Lung (tissue), 12 donors: ENCODE results near the gene SPRR2G. TPM values are rescaled to one million over a fixed set of nuclear protein-coding genes. Genes with fewer than 3 reads are reported as not detected.
"Not testable (repeated sequence)": the region's sequence is repeated elsewhere in the genome, so short reads cannot be mapped to it uniquely, and the experiment has no call there.

Source experiments
- ATAC-seq: fragments of 200-7000 bp; cut with Tn5 transposase; one replicate; pipeline ENCODE4 v1.9.1; 2020; ENCODE audit warnings: moderate number of reproducible peaks; ENCODE audit not compliant: insufficient read depth, low FRiP score
- DNase-seq, 3 donors: peaks; one replicate each; pipeline ENCODE4 v3.0.0-alpha.2; 2013 to 2017
- H3K27ac ChIP-seq, 2 donors: one replicate each; pipeline ENCODE4 v1.5.1; 2013; ENCODE audit warnings: mild to moderate bottlenecking in 2 of 2, moderate library complexity in 2 of 2, control low read depth in 1 of 2, inconsistent platforms in 1 of 2, low read depth in 1 of 2, low read length in 1 of 2
- H3K27me3 ChIP-seq, 3 donors: one replicate each; pipeline ENCODE4 v1.5.1; 2013; ENCODE audit warnings: low read length in 2 of 3; ENCODE audit not compliant: control insufficient read depth in 3 of 3, insufficient read depth in 3 of 3
- H3K36me3 ChIP-seq, 4 donors: one replicate each; pipeline ENCODE4 v1.5.1; 2013; ENCODE audit warnings: low read length in 4 of 4, mild to moderate bottlenecking in 1 of 4, moderate library complexity in 1 of 4; ENCODE audit not compliant: control insufficient read depth in 4 of 4, insufficient read depth in 4 of 4
- H3K4me1 ChIP-seq, 5 donors: one replicate each; pipeline ENCODE4 v1.5.1; 2013; ENCODE audit warnings: low read length in 5 of 5, mild to moderate bottlenecking in 2 of 5, moderate library complexity in 1 of 5; ENCODE audit not compliant: control insufficient read depth in 5 of 5, insufficient read depth in 5 of 5
- H3K4me3 ChIP-seq: one replicate; pipeline ENCODE4 v1.5.1; 2013; ENCODE audit warnings: mild to moderate bottlenecking, control low read depth, moderate library complexity
- H3K9ac ChIP-seq, 2 donors: one replicate each; pipeline ENCODE4 v1.5.1; 2013; ENCODE audit warnings: low read length in 2 of 2, control low read depth in 1 of 2; ENCODE audit not compliant: insufficient read depth in 1 of 2
- H3K9me3 ChIP-seq, 4 donors: one replicate each; pipeline ENCODE4 v1.5.1; 2013; ENCODE audit warnings: low read length in 3 of 4, mild to moderate bottlenecking in 1 of 4, moderate library complexity in 1 of 4; ENCODE audit not compliant: control insufficient read depth in 4 of 4, insufficient read depth in 3 of 4
- CTCF ChIP-seq: IDR thresholded peaks from 2 replicates; pipeline ENCODE4 v1.5.1; 2012; ENCODE audit warnings: mild to moderate bottlenecking; ENCODE audit errors: control extremely low read depth, extremely low read depth
- WGBS, 2 donors: extraction: QIAGEN DNeasy Blood & Tissue Kit; methylation state at CpG; one replicate each; pipeline ENCODE4 v1.1.7; 2013; 5-methylcytosine and 5-hydroxymethylcytosine counted together
- polyA plus RNA-seq, 2 donors: library from polyadenylated mRNA; stranded (reverse); fragments of 200-250 nt; gene quantifications; one replicate each; pipeline ENCODE4 v1.2.1, GENCODE V29; 2013
- total RNA-seq, 2 donors: library from RNA; depleted of rRNA in 1 of 2; stranded (reverse); fragments of >200 nt in 1 of 2; gene quantifications; one replicate each; pipeline ENCODE4 v1.2.1, GENCODE V29; 2014 to 2021
- donor health status: control.
- donor health status: control.
- donor health status: Bipolar disorder and iron deficiency.
- donor health status: healthy.
- donor health status: DM: yes; HTN: yes; CAD: no.

Gene SPRR2G
- total and polyA plus RNA-seq, 4 donors: not detected

- Histone ChIP-seq H3K36me3 (no peaks in the 10 kb centered on the region), H3K4me1 (no peaks in the 10 kb centered on the region), H3K9ac (no peak overlapping the region), H3K27ac (no peak overlapping the region), H3K9me3 (peaks cover 0 to 9% (median 0%) of the 10 kb centered on the region in 4 donors), H3K27me3 (no peaks in the 10 kb centered on the region), H3K4me3 (no peak overlapping the region)
- no peak for TF ChIP-seq CTCF
- ATAC-seq: no peak
- WGBS, 2 donors: 80 to 89% methylated on average over 1 of the region's 1 CpG
- DNase-seq: no peak
These were observed 17.4 kb downstream of the SPRR2G start for GRCh38 chr1:153133267-153133666.

DNA sequence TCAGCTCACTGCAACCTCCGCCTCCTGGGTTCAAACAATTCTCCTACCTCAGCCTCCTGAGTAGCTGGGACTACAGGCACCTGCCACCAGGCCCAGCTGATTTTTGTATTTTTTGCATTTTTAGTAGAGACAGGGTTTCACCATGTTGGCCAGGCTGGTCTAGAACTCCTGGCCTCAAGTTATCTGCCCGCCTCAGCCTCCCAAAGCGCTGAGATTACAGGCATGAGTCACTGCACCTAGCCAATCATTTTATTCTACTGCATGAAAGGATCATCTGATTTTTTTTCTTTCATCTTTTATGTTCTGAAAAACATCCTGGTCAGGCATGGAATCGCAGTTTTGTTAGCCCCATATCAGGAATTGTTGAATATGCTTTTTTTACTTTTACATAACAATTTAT is 22.0 kb downstream of the SPRR2G start:
- not testable (repeated sequence) for H3K9ac ChIP-seq
- peaks cover 0 to 13% (median 5%) of the 10 kb centered on the region in 4 donors for H3K9me3 ChIP-seq
- 93 to 97% methylated on average over 4 of the region's 4 CpGs for WGBS, 2 donors

GRCh38 chr1:153127296-153127695 is 23.4 kb downstream of the SPRR2G start:
- Histone ChIP-seq H3K4me1 (no peaks in the 10 kb centered on the region), H3K9me3 (peaks cover 0 to 13% (median 2%) of the 10 kb centered on the region in 4 donors), H3K4me3 (no peak overlapping the region), H3K36me3 (no peaks in the 10 kb centered on the region), H3K9ac (no peak overlapping the region), H3K27me3 (no peaks in the 10 kb centered on the region), H3K27ac (no peak overlapping the region)
- ATAC-seq (no peak), DNase-seq (no peak)
- no peak for TF ChIP-seq CTCF
- WGBS, 2 donors: 55 to 72% methylated on average over 2 of the region's 2 CpGs

More for the DNA sequence above, 22.0 kb downstream of the SPRR2G start:
- not testable (repeated sequence) for H3K4me3 ChIP-seq, DNase-seq, H3K27me3 ChIP-seq, ATAC-seq, H3K36me3 ChIP-seq, H3K4me1 ChIP-seq, H3K27ac ChIP-seq

GRCh38 chr1:153125536-153125935 is 25.2 kb downstream of the SPRR2G start:
- Histone ChIP-seq H3K9ac (no peak overlapping the region), H3K27me3 (no peaks in the 10 kb centered on the region), H3K27ac (no peak overlapping the region), H3K4me3 (no peak overlapping the region), H3K36me3 (no peaks in the 10 kb centered on the region), H3K9me3 (peaks cover 0 to 13% (median 2%) of the 10 kb centered on the region in 4 donors), H3K4me1 (no peaks in the 10 kb centered on the region)
- 93 to 97% methylated on average over 1 of the region's 1 CpG for WGBS, 2 donors
- DNase-seq: no peak
- no peak for ATAC-seq
- TF ChIP-seq CTCF: no peak

GRCh38 chr1:153123793-153124192 is 26.9 kb downstream of the SPRR2G start:
- DNase-seq, H3K36me3 ChIP-seq, H3K27me3 ChIP-seq, ATAC-seq, H3K4me1 ChIP-seq, H3K27ac ChIP-seq, H3K9ac ChIP-seq, H3K4me3 ChIP-seq: not testable (repeated sequence)
- peaks cover 0 to 13% (median 2%) of the 10 kb centered on the region in 4 donors for H3K9me3 ChIP-seq
- 79 to 84% methylated on average over 8 of the region's 8 CpGs for WGBS, 2 donors
